22Rv1 (cell line): ENCODE data around the gene KRTAP9-8.

Experiments
- ZFX ChIP-seq: fragments of 450-650 bp; IDR thresholded peaks from 2 replicates; pipeline ENCODE4 v1.6.1; 2017; ENCODE audit warnings: antibody characterized with exemption, borderline replicate concordance
- TF ChIP-seq, protein P1 (sequence below): fragments of 450-650 bp; IDR thresholded peaks from 2 replicates; pipeline ENCODE4 v1.5.1; 2017; ENCODE audit warnings: mild to moderate bottlenecking

DNA sequence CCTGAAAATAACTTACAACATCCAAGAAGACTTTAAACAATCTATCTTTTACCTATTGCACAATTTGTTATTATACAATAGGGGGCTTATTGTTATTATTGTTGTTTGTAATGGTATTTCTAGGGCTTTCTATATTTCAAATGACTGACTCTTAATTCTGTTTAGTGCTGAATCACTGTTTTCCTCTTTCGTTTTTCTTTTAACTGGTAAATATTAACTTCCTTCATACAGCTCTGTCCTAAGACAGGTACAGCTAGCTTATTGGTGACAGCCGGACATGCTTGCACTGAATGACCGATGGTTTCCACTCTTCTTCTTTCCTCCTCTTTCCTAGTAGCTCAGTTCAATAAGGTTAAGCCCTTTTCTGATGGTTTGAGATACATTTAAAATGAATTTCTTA lies 49.3 kb downstream of the KRTAP9-8 start:
- TF ChIP-seq, protein P1, sequence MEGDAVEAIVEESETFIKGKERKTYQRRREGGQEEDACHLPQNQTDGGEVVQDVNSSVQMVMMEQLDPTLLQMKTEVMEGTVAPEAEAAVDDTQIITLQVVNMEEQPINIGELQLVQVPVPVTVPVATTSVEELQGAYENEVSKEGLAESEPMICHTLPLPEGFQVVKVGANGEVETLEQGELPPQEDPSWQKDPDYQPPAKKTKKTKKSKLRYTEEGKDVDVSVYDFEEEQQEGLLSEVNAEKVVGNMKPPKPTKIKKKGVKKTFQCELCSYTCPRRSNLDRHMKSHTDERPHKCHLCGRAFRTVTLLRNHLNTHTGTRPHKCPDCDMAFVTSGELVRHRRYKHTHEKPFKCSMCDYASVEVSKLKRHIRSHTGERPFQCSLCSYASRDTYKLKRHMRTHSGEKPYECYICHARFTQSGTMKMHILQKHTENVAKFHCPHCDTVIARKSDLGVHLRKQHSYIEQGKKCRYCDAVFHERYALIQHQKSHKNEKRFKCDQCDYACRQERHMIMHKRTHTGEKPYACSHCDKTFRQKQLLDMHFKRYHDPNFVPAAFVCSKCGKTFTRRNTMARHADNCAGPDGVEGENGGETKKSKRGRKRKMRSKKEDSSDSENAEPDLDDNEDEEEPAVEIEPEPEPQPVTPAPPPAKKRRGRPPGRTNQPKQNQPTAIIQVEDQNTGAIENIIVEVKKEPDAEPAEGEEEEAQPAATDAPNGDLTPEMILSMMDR = no peak
- TF ChIP-seq ZFX = no peak
